IMR-90 (cell line): ENCODE measurements around the gene RAB31. TPM values are rescaled to one million over a fixed set of nuclear protein-coding genes. Genes with fewer than 3 reads are reported as not detected.

ENCODE experiments used
- ATAC-seq: fragments of 200-7000 bp; cut with Tn5 transposase; 2 replicates; pipeline ENCODE4 v1.9.1; 2020; ENCODE audit warnings: low read depth, mild to moderate bottlenecking, moderate library complexity
- BruUV-seq: library from RNA; stranded (reverse); fragments of 400-500 nt; replicated peaks from 2 replicates; lab custom pipeline; 2021; lab: Mats Ljungman, UMichigan
- CTCF ChIA-PET: fragments of 300-600 bp; formaldehyde crosslinking; extraction: SDS; loops from one replicate; lab custom pipeline; 2021; ENCODE audit warnings: antibody characterized with exemption; lab: Yijun Ruan, JAX
- POLR2A ChIA-PET: fragments of 300-600 bp; sonication (Branson Sonifier 250); formaldehyde crosslinking; loops from one replicate; lab custom pipeline; 2022; ENCODE audit warnings: antibody characterized with exemption; ENCODE audit not compliant: unreplicated experiment; lab: Charles Lee
- DNase-seq: peaks from one replicate; pipeline ENCODE4 v3.0.0; 2013
- H2AFZ ChIP-seq: replicated peaks from 2 replicates; pipeline ENCODE3; 2013; ENCODE audit warnings: low read length, mild to moderate bottlenecking; ENCODE audit not compliant: poor library complexity
- H2AK5ac ChIP-seq: 2 replicates; pipeline ENCODE4 v1.6.1; 2013; ENCODE audit warnings: low read depth, low read length, inconsistent platforms
- H2AK9ac ChIP-seq: replicated peaks from 2 replicates; pipeline ENCODE3; 2013; ENCODE audit warnings: mild to moderate bottlenecking, low read depth, low read length, moderate library complexity; ENCODE audit not compliant: poor library complexity
- H2BK120ac ChIP-seq: 2 replicates; pipeline ENCODE4 v1.6.1; 2013; ENCODE audit warnings: low read depth, low read length, inconsistent platforms
- H2BK15ac ChIP-seq: 3 replicates; pipeline ENCODE4 v1.6.1; 2013; ENCODE audit warnings: low read depth, low read length, inconsistent platforms
- H2BK20ac ChIP-seq: 2 replicates; pipeline ENCODE4 v1.6.1; 2013; ENCODE audit warnings: low read depth, mild to moderate bottlenecking, inconsistent platforms, low read length, moderate library complexity
- H2BK5ac ChIP-seq: 2 replicates; pipeline ENCODE4 v1.6.1; 2013; ENCODE audit warnings: mild to moderate bottlenecking, low read depth, low read length, inconsistent platforms; ENCODE audit not compliant: poor library complexity, severe bottlenecking
- H3K14ac ChIP-seq: replicated peaks from 2 replicates; pipeline ENCODE4 v1.6.1; 2013; ENCODE audit warnings: low read depth, low read length, inconsistent platforms
- H3K18ac ChIP-seq: 2 replicates; pipeline ENCODE4 v1.6.1; 2013; ENCODE audit warnings: low read depth, low read length, control low read depth
- H3K23ac ChIP-seq: 2 replicates; pipeline ENCODE4 v1.6.1; 2013; ENCODE audit warnings: low read depth, low read length, inconsistent platforms
- H3K27ac ChIP-seq: 2 replicates; pipeline ENCODE4 v1.5.1; 2013; ENCODE audit warnings: mild to moderate bottlenecking, control low read depth, low read length; ENCODE audit not compliant: insufficient read depth
- H3K27me3 ChIP-seq: 2 replicates; pipeline ENCODE4 v1.6.1; 2013; ENCODE audit warnings: low read length; ENCODE audit not compliant: control insufficient read depth, insufficient read depth
- H3K36me3 ChIP-seq: 2 replicates; pipeline ENCODE4 v1.6.1; 2013; ENCODE audit warnings: low read length, mixed read lengths; ENCODE audit not compliant: control insufficient read depth, insufficient read depth
- H3K4ac ChIP-seq: 2 replicates; pipeline ENCODE4 v1.6.1; 2013; ENCODE audit warnings: low read depth, low read length, inconsistent platforms
- H3K4me1 ChIP-seq: 2 replicates; pipeline ENCODE4 v1.6.1; 2013; ENCODE audit warnings: low read length, mixed read lengths; ENCODE audit not compliant: control insufficient read depth, insufficient read depth
- H3K4me2 ChIP-seq: 2 replicates; pipeline ENCODE4 v1.6.1; 2013; ENCODE audit warnings: low read depth, mild to moderate bottlenecking, control low read depth, low read length, moderate library complexity
- H3K4me3 ChIP-seq: 2 replicates; pipeline ENCODE4 v1.5.1; 2013; ENCODE audit warnings: low read depth, mild to moderate bottlenecking, control low read depth, low read length, moderate library complexity; ENCODE audit not compliant: insufficient read depth
- H3K56ac ChIP-seq: 2 replicates; pipeline ENCODE4 v1.6.1; 2013; ENCODE audit warnings: low read length, inconsistent platforms; ENCODE audit not compliant: insufficient read depth; ENCODE audit errors: extremely low read depth
- H3K79me1 ChIP-seq, 2 experiments: 2 replicates each; pipeline ENCODE4 v1.6.1; 2013; ENCODE audit warnings: low read length in 2 of 2, inconsistent platforms in 1 of 2, low read depth in 1 of 2
- H3K9ac ChIP-seq: 2 replicates; pipeline ENCODE4 v1.6.1; 2013; ENCODE audit warnings: low read depth, low read length, control low read depth
- H3K9me1 ChIP-seq: 2 replicates; pipeline ENCODE4 v1.6.1; 2013; ENCODE audit warnings: low read length, inconsistent platforms; ENCODE audit not compliant: insufficient read depth
- H3K9me3 ChIP-seq: 2 replicates; pipeline ENCODE4 v1.6.1; 2013; ENCODE audit warnings: low read length; ENCODE audit not compliant: control insufficient read depth, insufficient read depth
- H4K20me1 ChIP-seq: 2 replicates; pipeline ENCODE4 v1.6.1; 2013; ENCODE audit warnings: low read length, inconsistent platforms; ENCODE audit not compliant: insufficient read depth
- H4K5ac ChIP-seq: 2 replicates; pipeline ENCODE4 v1.6.1; 2013; ENCODE audit warnings: mild to moderate bottlenecking, low read depth, low read length, control low read depth
- H4K8ac ChIP-seq, 2 experiments: 2 replicates each; pipeline ENCODE4 v1.6.1; 2013; ENCODE audit warnings: low read depth in 2 of 2, low read length in 2 of 2, control low read depth in 1 of 2, inconsistent platforms in 1 of 2
- H4K91ac ChIP-seq: 2 replicates; pipeline ENCODE4 v1.6.1; 2013; ENCODE audit warnings: low read depth, low read length, inconsistent platforms; ENCODE audit not compliant: insufficient read depth
- BHLHE40 ChIP-seq: fragments of 150-350 bp; IDR thresholded peaks from 2 replicates; pipeline ENCODE4 v1.6.1; 2016; ENCODE audit warnings: mild to moderate bottlenecking, low read depth, low read length
- CHD1 ChIP-seq: IDR thresholded peaks from 2 replicates; pipeline ENCODE4 v1.6.1; 2012; ENCODE audit warnings: low read depth, low read length, improper control_type of control experiment
- MAZ ChIP-seq: IDR thresholded peaks from 2 replicates; pipeline ENCODE4 v1.6.1; 2012; ENCODE audit warnings: low read depth, mild to moderate bottlenecking, low read length, improper control_type of control experiment, moderate library complexity, borderline replicate concordance
- NFE2L2 ChIP-seq: fragments of 150-350 bp; IDR thresholded peaks from 2 replicates; pipeline ENCODE4 v1.6.1; 2016; ENCODE audit warnings: low read depth, mild to moderate bottlenecking, low read length
- RCOR1 ChIP-seq: IDR thresholded peaks from 2 replicates; pipeline ENCODE4 v1.6.1; 2012; ENCODE audit warnings: mild to moderate bottlenecking, low read length, improper control_type of control experiment; ENCODE audit not compliant: insufficient replicate concordance
- USF2 ChIP-seq: fragments of 150-350 bp; IDR thresholded peaks from 2 replicates; pipeline ENCODE4 v1.6.1; 2017; ENCODE audit warnings: mild to moderate bottlenecking, antibody characterized with exemption, low read length, low read depth
- WGBS, 2 experiments: methylation state at CpG; one replicate each; pipeline versions ENCODE4 v1.1.5 to v1.1.7; 2013; ENCODE audit warnings: missing lambda C conversion rate in 2 of 2; ENCODE audit not compliant: insufficient read length in 1 of 2; ENCODE audit errors: extremely low coverage in 2 of 2; 5-methylcytosine and 5-hydroxymethylcytosine counted together
- dilution Hi-C: fragments of 300-500 bp; cut with HindIII; formaldehyde crosslinking; loops from one replicate; pipeline ENCODE4 v1.14.3; 2018; ENCODE audit warnings: low sequenced_read_pairs; ENCODE audit not compliant: unreplicated experiment
- in situ Hi-C: fragments of 300-500 bp; cut with MboI; formaldehyde crosslinking; loops from 3 replicates; pipeline ENCODE4 v1.14.3; 2019; ENCODE audit warnings: low sequenced_read_pairs, inconsistent platforms, mixed read lengths
- intact Hi-C: fragments of 100-400 bp; cut with micrococcal nuclease; formaldehyde crosslinking; loops from 2 replicates; pipeline ENCODE4 v1.10.0; 2022
- polyA plus RNA-seq, 3 experiments: library from polyadenylated mRNA; depleted of rRNA; stranded (reverse); fragments of >200 nt; gene quantifications; 2 replicates each; pipeline ENCODE4 v1.2.3, GENCODE V29; 2012; ENCODE audit warnings: low replicate concordance in 1 of 3
- total RNA-seq: library from RNA; depleted of rRNA; stranded (reverse); fragments of >200 nt; gene quantifications from 2 replicates; pipeline ENCODE4 v1.2.3, GENCODE V29; 2012

The RAB31 gene
- total and polyA plus RNA-seq, 2 of the 4 experiments (the other 2 are of a cell fraction), result 13.8 to 26.9 TPM

GRCh38 chr18:9831036-9831722, 123.1 kb downstream of the RAB31 start:
- Histone ChIP-seq H3K9me3 (no peaks in the 10 kb centered on the region), H3K27me3 (no peaks in the 10 kb centered on the region), H3K14ac (no peak overlapping the region), H2BK5ac (no peak overlapping the region), H3K56ac (no peak overlapping the region), H2BK120ac (no peak overlapping the region), H3K9ac (no peak overlapping the region), H4K8ac (no peak overlapping the region), H3K4me1 (peaks cover 16% of the 10 kb centered on the region), H3K36me3 (0 out of 2 replicates have a peak, but pooled peaks cover 5% of the 10 kb centered on the region), H2AFZ (no peak overlapping the region), H3K23ac (no peak overlapping the region), H3K27ac (no peak overlapping the region), H4K5ac (no peak overlapping the region), H2BK15ac (no peak overlapping the region), H3K4ac (no peak overlapping the region), H2AK9ac (no peak overlapping the region), H4K20me1 (0 out of 2 replicates have a peak, but pooled peaks cover 3% of the 10 kb centered on the region), H3K18ac (no peak overlapping the region), H2AK5ac (no peak overlapping the region), H4K91ac (no peak overlapping the region), H3K4me2 (no peak overlapping the region), H2BK20ac (no peak overlapping the region), H3K4me3 (no peak overlapping the region), H3K79me1 (peaks cover 20 to 56% of the 10 kb centered on the region in 2 experiments), H3K9me1 (peaks cover 22% of the 10 kb centered on the region)
- CTCF ChIA-PET, result no interaction called here
- ATAC-seq, result no peak
- DNase-seq, result no peak
- intact Hi-C loops (no loop called here), dilution Hi-C loops (no loop called here), in situ Hi-C loops (no loop called here)
- POLR2A ChIA-PET, result no interaction called here
- BruUV-seq, result no TSS peak
- 91% methylated on average over 6 of the region's 13 CpGs; no CpG with 5 or more reads in 1 of the 2 experiments for WGBS, 2 experiments
- TF ChIP-seq NFE2L2 (no peak), BHLHE40 (no peak), CHD1 (no peak), MAZ (no peak), USF2 (no peak), RCOR1 (no peak)
